Measurements from ENCODE around the gene ARID1B. TPM values are rescaled to one million over a fixed set of nuclear protein-coding genes. Genes with fewer than 3 reads are reported as not detected.

ARID1B gene
- total and polyA plus RNA-seq, 10 of the 15 experiments (the other 5 are each of a cell fraction or from before 2014, with no cell fraction given), result 24.7 to 133 (median 54.6) TPM

- ChIA-PET RAD21 (ENCODE audit: unreplicated experiment) (interaction anchor here (0.6 to 2.1 kb wide), 4 partner anchors 19 to 227 kb away, joined by 3 to 5 read pairs (median 4); no protein-coding TSS in a partner anchor), POLR2A (interaction anchor here (0.6 to 1.1 kb wide), 8 partner anchors 11 to 483 kb away, joined by 3 to 11 read pairs (median 4); no protein-coding TSS in a partner anchor), SMC1A (ENCODE audit: uncharacterized antibody, unreplicated experiment) (interaction anchor here (0.9 to 3.7 kb wide), 9 partner anchors 11 to 104 kb away, joined by 3 to 26 read pairs (median 5); no protein-coding TSS in a partner anchor), CTCF (interaction anchor here (1.3 to 1.9 kb wide), 3 partner anchors 10 to 19 kb away, joined by 3 to 4 read pairs (median 4); no protein-coding TSS in a partner anchor)
- Histone ChIP-seq H3K36me3 (ENCODE audit: control insufficient read depth in 2 of 2, insufficient read depth in 2 of 2, low read length in 1 of 2) (peaks cover 2 to 8% of the 10 kb centered on the region in 2 experiments), H3K27ac (ENCODE audit: control insufficient read depth, insufficient read depth) (no peak overlapping the region), H3K9ac (ENCODE audit: control insufficient read depth, insufficient read depth, low read length) (no peak overlapping the region), H3K4me2 (ENCODE audit: control insufficient read depth, insufficient read depth) (no peak overlapping the region), H3K4me3 (no peak overlapping the region), H4K20me1 (ENCODE audit: control insufficient read depth, insufficient read depth) (no peaks in the 10 kb centered on the region), H3K4me1 (ENCODE audit: control insufficient read depth, insufficient read depth, low read length) (peaks cover 24% of the 10 kb centered on the region), H3K27me3 (replicated peaks in 1 of 2; ENCODE audit: control insufficient read depth in 2 of 2, insufficient read depth in 2 of 2, low read length in 1 of 2) (no peaks in the 10 kb centered on the region), H2AFZ (ENCODE audit: control insufficient read depth, low read depth, low read length) (no peak overlapping the region), H3K79me2 (ENCODE audit: control insufficient read depth, insufficient read depth, low read length) (peaks cover 99% of the 10 kb centered on the region), H3K9me3 (replicated peaks; ENCODE audit: control insufficient read depth, insufficient read depth, low read length) (peaks cover 8% of the 10 kb centered on the region; the same call in 2 of the 3 replicates)
- BruUV-seq (replicated peaks), result no TSS peak
- no peak for ATAC-seq
- in situ Hi-C loops (cut with MboI), result no loop called here
- no peak for DNase-seq (ENCODE audit: low read depth, low spot score)
- no peak for TF ChIP-seq RUNX3 (IDR thresholded peaks at IDR 0.05; ENCODE audit: low read length)
- TF ChIP-seq, protein P1, sequence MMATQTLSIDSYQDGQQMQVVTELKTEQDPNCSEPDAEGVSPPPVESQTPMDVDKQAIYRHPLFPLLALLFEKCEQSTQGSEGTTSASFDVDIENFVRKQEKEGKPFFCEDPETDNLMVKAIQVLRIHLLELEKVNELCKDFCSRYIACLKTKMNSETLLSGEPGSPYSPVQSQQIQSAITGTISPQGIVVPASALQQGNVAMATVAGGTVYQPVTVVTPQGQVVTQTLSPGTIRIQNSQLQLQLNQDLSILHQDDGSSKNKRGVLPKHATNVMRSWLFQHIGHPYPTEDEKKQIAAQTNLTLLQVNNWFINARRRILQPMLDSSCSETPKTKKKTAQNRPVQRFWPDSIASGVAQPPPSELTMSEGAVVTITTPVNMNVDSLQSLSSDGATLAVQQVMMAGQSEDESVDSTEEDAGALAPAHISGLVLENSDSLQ (IDR thresholded peaks at IDR 0.05), result no peak
- TF ChIP-seq NFYA (IDR thresholded peaks at IDR 0.05; ENCODE audit: borderline replicate concordance, low read depth, low read length), result no peak
- no peak for TF ChIP-seq KDM1A (IDR thresholded peaks at IDR 0.05; ENCODE audit: borderline replicate concordance)
- no peak for TF ChIP-seq TCF3 (IDR thresholded peaks at IDR 0.05; ENCODE audit: borderline replicate concordance, insufficient read depth, low read depth, low read length)
- TF ChIP-seq, protein P2, sequence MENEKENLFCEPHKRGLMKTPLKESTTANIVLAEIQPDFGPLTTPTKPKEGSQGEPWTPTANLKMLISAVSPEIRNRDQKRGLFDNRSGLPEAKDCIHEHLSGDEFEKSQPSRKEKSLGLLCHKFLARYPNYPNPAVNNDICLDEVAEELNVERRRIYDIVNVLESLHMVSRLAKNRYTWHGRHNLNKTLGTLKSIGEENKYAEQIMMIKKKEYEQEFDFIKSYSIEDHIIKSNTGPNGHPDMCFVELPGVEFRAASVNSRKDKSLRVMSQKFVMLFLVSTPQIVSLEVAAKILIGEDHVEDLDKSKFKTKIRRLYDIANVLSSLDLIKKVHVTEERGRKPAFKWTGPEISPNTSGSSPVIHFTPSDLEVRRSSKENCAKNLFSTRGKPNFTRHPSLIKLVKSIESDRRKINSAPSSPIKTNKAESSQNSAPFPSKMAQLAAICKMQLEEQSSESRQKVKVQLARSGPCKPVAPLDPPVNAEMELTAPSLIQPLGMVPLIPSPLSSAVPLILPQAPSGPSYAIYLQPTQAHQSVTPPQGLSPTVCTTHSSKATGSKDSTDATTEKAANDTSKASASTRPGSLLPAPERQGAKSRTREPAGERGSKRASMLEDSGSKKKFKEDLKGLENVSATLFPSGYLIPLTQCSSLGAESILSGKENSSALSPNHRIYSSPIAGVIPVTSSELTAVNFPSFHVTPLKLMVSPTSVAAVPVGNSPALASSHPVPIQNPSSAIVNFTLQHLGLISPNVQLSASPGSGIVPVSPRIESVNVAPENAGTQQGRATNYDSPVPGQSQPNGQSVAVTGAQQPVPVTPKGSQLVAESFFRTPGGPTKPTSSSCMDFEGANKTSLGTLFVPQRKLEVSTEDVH (IDR thresholded peaks at IDR 0.05; ENCODE audit: low read depth, partially characterized antibody), result no peak
- FAIRE-seq, result no peak
- intact Hi-C loops (cut with micrococcal nuclease; ENCODE audit: unreplicated experiment), result no loop called here
- 97% methylated on average over 11 of the region's 11 CpGs for WGBS (ENCODE audit: insufficient coverage, insufficient replicate concordance, low lambda C conversion rate, missing lambda C conversion rate)
Observed at GRCh38 chr6:156807028-156807427, 29.9 kb downstream of the ARID1B start.

All from GM12878 (cell line).